ENCODE results near the gene NDUFAF2. TPM values are rescaled to one million over a fixed set of nuclear protein-coding genes. Genes with fewer than 3 reads are reported as not detected.
A peak's percentile ranks its signal among the peaks of the same experiment; 100 is the strongest.

The NDUFAF2 gene
- total and polyA plus RNA-seq, 10 of the 15 experiments (the other 5 are each of a cell fraction or from before 2014, with no cell fraction given), result 22.4 to 121 (median 65.3) TPM

DNA sequence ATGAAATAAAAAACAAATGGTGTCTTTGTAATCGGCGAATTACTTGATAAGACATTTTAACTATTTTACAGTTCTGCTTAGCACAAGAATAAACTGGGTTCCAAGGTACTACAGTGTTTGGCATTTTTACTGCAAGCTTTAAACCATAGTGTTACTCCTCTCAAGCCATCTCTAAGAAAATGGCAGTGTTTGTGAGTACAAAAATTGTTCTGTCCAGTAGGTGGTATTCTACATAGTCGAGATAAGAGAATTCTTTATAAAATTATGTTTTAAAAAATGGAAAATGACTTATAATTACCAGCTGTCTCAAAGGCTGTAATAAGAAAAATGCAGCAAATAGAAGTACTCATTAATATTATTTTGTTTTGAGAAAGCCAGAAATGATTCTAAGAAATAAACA lies 214.1 kb downstream of the NDUFAF2 start:
- no TSS peak for BruUV-seq (replicated peaks)
- H3K4me2 ChIP-seq (ENCODE audit: control insufficient read depth, insufficient read depth), result peak overlapping the region; percentile 33; the same call in 1 of the 2 replicates
- POLR2A ChIA-PET, result interaction anchor here (1.4 kb wide), 1 partner anchor 42 kb away, joined by 5 read pairs; no protein-coding TSS in a partner anchor
- no peaks in the 10 kb centered on the region; the same call in 1 of the 2 replicates for H3K4me1 ChIP-seq (ENCODE audit: control insufficient read depth, insufficient read depth, low read length)
- DNase-seq (ENCODE audit: low read depth, low spot score) (no peak), ATAC-seq (no peak), FAIRE-seq (peak; percentile 65)
- in situ Hi-C loops (cut with MboI), result no loop called here
- SMC1A ChIA-PET (ENCODE audit: uncharacterized antibody, unreplicated experiment), result interaction anchor here (0.6 to 1.9 kb wide), 8 partner anchors 7 to 500 kb away, joined by 3 to 8 read pairs (median 4); no protein-coding TSS in a partner anchor
- intact Hi-C loops (cut with micrococcal nuclease; ENCODE audit: unreplicated experiment), result no loop called here
- H3K27me3 ChIP-seq (replicated peaks in 1 of 2; ENCODE audit: control insufficient read depth in 2 of 2, insufficient read depth in 2 of 2, low read length in 1 of 2), result no peaks in the 10 kb centered on the region
- no peaks in the 10 kb centered on the region for H4K20me1 ChIP-seq (ENCODE audit: control insufficient read depth, insufficient read depth)
- RAD21 ChIA-PET (ENCODE audit: unreplicated experiment), result interaction anchor here (0.7 to 0.9 kb wide), 5 partner anchors 10 to 200 kb away, joined by 3 read pairs; no protein-coding TSS in a partner anchor
- 99% methylated on average over 3 of the region's 3 CpGs for WGBS (ENCODE audit: insufficient coverage, insufficient replicate concordance, low lambda C conversion rate, missing lambda C conversion rate)
- H3K4me3 ChIP-seq, result 0 out of 2 replicates have a peak overlapping the region, but pooled peaks have one; percentile 26
- H2AFZ ChIP-seq (ENCODE audit: control insufficient read depth, low read depth, low read length), result no peak overlapping the region
- CTCF ChIA-PET, result interaction anchor here (0.7 to 1.0 kb wide), 3 partner anchors 11 to 188 kb away, joined by 3 to 4 read pairs (median 3); no protein-coding TSS in a partner anchor
- no peaks in the 10 kb centered on the region; the same call in 1 of the 3 replicates for H3K9me3 ChIP-seq (replicated peaks; ENCODE audit: control insufficient read depth, insufficient read depth, low read length)
- H3K9ac ChIP-seq (ENCODE audit: control insufficient read depth, insufficient read depth, low read length), result no peak overlapping the region
- H3K79me2 ChIP-seq (ENCODE audit: control insufficient read depth, insufficient read depth, low read length), result peaks cover 53% of the 10 kb centered on the region
- TF ChIP-seq PAX8 (IDR thresholded peaks at IDR 0.05) (no peak), MTA2 (IDR thresholded peaks at IDR 0.05; ENCODE audit: low read depth) (no peak), YY1 (IDR thresholded peaks at IDR 0.05; ENCODE audit: low read depth, low read length) (no peak), LARP7 (IDR thresholded peaks at IDR 0.05) (no peak)
- peaks cover 0 to 20% of the 10 kb centered on the region in 2 experiments; a peak in 2 of 4 replicates for H3K36me3 ChIP-seq (ENCODE audit: control insufficient read depth in 2 of 2, insufficient read depth in 2 of 2, low read length in 1 of 2)
- H3K27ac ChIP-seq (ENCODE audit: control insufficient read depth, insufficient read depth), result no peak overlapping the region

- peaks cover 55% of the 10 kb centered on the region for H3K79me2 ChIP-seq (ENCODE audit: control insufficient read depth, insufficient read depth, low read length)
- in situ Hi-C loops (cut with MboI), result loop anchor here (10.0 kb wide), 1 partner anchor 165 kb away; no protein-coding TSS in a partner anchor
Observed at GRCh38 chr5:61159836-61160235, 214.8 kb downstream of the NDUFAF2 start.

More at GRCh38 chr5:61159836-61160235, 214.8 kb downstream of the NDUFAF2 start:
- peak overlapping the region; percentile 26; the same call in 1 of the 2 replicates for H3K4me3 ChIP-seq
- RAD21 ChIA-PET (ENCODE audit: unreplicated experiment), result no interaction called here
- H2AFZ ChIP-seq (ENCODE audit: control insufficient read depth, low read depth, low read length), result no peak overlapping the region
- CTCF ChIA-PET, result no interaction called here
- H4K20me1 ChIP-seq (ENCODE audit: control insufficient read depth, insufficient read depth), result no peaks in the 10 kb centered on the region
- peak overlapping the region; percentile 40; the same call in 1 of the 2 replicates for H3K4me2 ChIP-seq (ENCODE audit: control insufficient read depth, insufficient read depth)
- H3K9ac ChIP-seq (ENCODE audit: control insufficient read depth, insufficient read depth, low read length), result no peak overlapping the region
- H3K27ac ChIP-seq (ENCODE audit: control insufficient read depth, insufficient read depth), result no peak overlapping the region
- H3K4me1 ChIP-seq (ENCODE audit: control insufficient read depth, insufficient read depth, low read length), result no peaks in the 10 kb centered on the region; the same call in 1 of the 2 replicates
- 97% methylated on average over 4 of the region's 4 CpGs for WGBS (ENCODE audit: insufficient coverage, insufficient replicate concordance, low lambda C conversion rate, missing lambda C conversion rate)
- FAIRE-seq (no peak), DNase-seq (ENCODE audit: low read depth, low spot score) (no peak), ATAC-seq (no peak)
- no peaks in the 10 kb centered on the region for H3K27me3 ChIP-seq (replicated peaks in 1 of 2; ENCODE audit: control insufficient read depth in 2 of 2, insufficient read depth in 2 of 2, low read length in 1 of 2)
- POLR2A ChIA-PET, result no interaction called here
- intact Hi-C loops (cut with micrococcal nuclease; ENCODE audit: unreplicated experiment), result loop anchor here (5.0 to 10.0 kb wide), 5 partner anchors 103 to 775 kb away; no protein-coding TSS in a partner anchor
- no peaks in the 10 kb centered on the region; the same call in 1 of the 3 replicates for H3K9me3 ChIP-seq (replicated peaks; ENCODE audit: control insufficient read depth, insufficient read depth, low read length)
- H3K36me3 ChIP-seq (ENCODE audit: control insufficient read depth in 2 of 2, insufficient read depth in 2 of 2, low read length in 1 of 2), result peaks cover 0 to 20% of the 10 kb centered on the region in 2 experiments; a peak in 2 of 4 replicates
- no TSS peak for BruUV-seq (replicated peaks)
- SMC1A ChIA-PET (ENCODE audit: uncharacterized antibody, unreplicated experiment), result interaction anchor here (0.9 to 1.9 kb wide), 3 partner anchors 21 to 509 kb away, joined by 3 to 8 read pairs (median 3); no protein-coding TSS in a partner anchor
- TF ChIP-seq TCF3 (IDR thresholded peaks at IDR 0.05; ENCODE audit: borderline replicate concordance, insufficient read depth, low read depth, low read length) (no peak), RUNX3 (IDR thresholded peaks at IDR 0.05; ENCODE audit: low read length) (no peak), RFX5 (IDR thresholded peaks at IDR 0.05; ENCODE audit: low read depth, low read length) (no peak), ZNF24 (IDR thresholded peaks at IDR 0.05) (no peak), ZBTB33 (IDR thresholded peaks at IDR 0.05) (no peak), LARP7 (IDR thresholded peaks at IDR 0.05) (no peak), DPF2 (IDR thresholded peaks at IDR 0.05) (no peak), CHD4 (IDR thresholded peaks at IDR 0.05) (no peak)
